B cell (primary cell): ENCODE results near the gene TNFRSF6B. TPM values are rescaled to one million over a fixed set of nuclear protein-coding genes. Genes with fewer than 3 reads are reported as not detected.
A peak's percentile ranks its signal among the peaks of the same experiment; 100 is the strongest.

ENCODE experiments used
- ATAC-seq: fragments of 200-7000 bp; cut with Tn5 transposase; one replicate; pipeline ENCODE4 v1.10.0; 2021; ENCODE audit warnings: low read depth, mild to moderate bottlenecking, moderate number of reproducible peaks, moderate library complexity
- CTCF ChIA-PET: fragments of 350-600 bp; sonication (Branson Sonifier 250); formaldehyde crosslinking; loops from one replicate; lab custom pipeline; 2021; ENCODE audit warnings: antibody characterized with exemption, inconsistent platforms; lab: Charles Lee
- POLR2A ChIA-PET: fragments of 350-600 bp; sonication (Branson Sonifier 250); formaldehyde crosslinking; loops from one replicate; lab custom pipeline; 2021; ENCODE audit warnings: antibody characterized with exemption; lab: Charles Lee
- DNase-seq: peaks from one replicate; pipeline ENCODE4 v3.0.0; 2013
- H2AFZ ChIP-seq: 2 replicates; pipeline ENCODE4 v1.6.1; 2012; ENCODE audit warnings: mild to moderate bottlenecking, low read depth, low read length; ENCODE audit not compliant: insufficient read depth, poor library complexity, severe bottlenecking
- H3K27ac ChIP-seq, 2 donors: 1 replicate in 1 of 2; 2 replicates in 1 of 2; pipeline ENCODE4 v1.5.1; 2012 to 2013; ENCODE audit warnings: low read length in 2 of 2, mild to moderate bottlenecking in 2 of 2, moderate library complexity in 1 of 2
- H3K27me3 ChIP-seq, 4 experiments: fragments of 200-600 bp in 1 of 4; sonication (generic) in 1 of 4; replicated peaks in 1 of 4; 1 replicate in 2 of 4; 2 replicates in 2 of 4; pipeline versions ENCODE4 v1.6.1 to v1.7.0; 2013 to 2016; ENCODE audit warnings: low read length in 3 of 4, mild to moderate bottlenecking in 2 of 4, mixed read lengths in 1 of 4, moderate library complexity in 1 of 4; ENCODE audit not compliant: insufficient read depth in 4 of 4, control insufficient read depth in 3 of 4; ENCODE audit errors: control extremely low read depth in 1 of 4
- H3K36me3 ChIP-seq, 2 experiments: replicated peaks in 1 of 2; 1 replicate in 1 of 2; 2 replicates in 1 of 2; pipeline versions ENCODE4 v1.6.1 to v1.7.1; 2013; ENCODE audit warnings: low read length in 1 of 2; ENCODE audit not compliant: insufficient read depth in 2 of 2, control insufficient read depth in 1 of 2; ENCODE audit errors: control extremely low read depth in 1 of 2, extremely low read depth in 1 of 2
- H3K4me1 ChIP-seq, 2 donors: fragments of 200-600 bp in 1 of 2; sonication (generic) in 1 of 2; 1 replicate in 1 of 2; 2 replicates in 1 of 2; pipeline versions ENCODE4 v1.5.1 to v1.6.1; 2013 to 2017; ENCODE audit warnings: low read length in 2 of 2; ENCODE audit not compliant: control insufficient read depth in 2 of 2, insufficient read depth in 2 of 2
- H3K4me2 ChIP-seq: replicated peaks from 2 replicates; pipeline ENCODE3; 2012; ENCODE audit warnings: mild to moderate bottlenecking, low read depth, low read length; ENCODE audit not compliant: poor library complexity, severe bottlenecking
- H3K4me3 ChIP-seq, 5 experiments: fragments of 200-600 bp in 1 of 5; sonication (generic) in 1 of 5; 1 replicate in 3 of 5; 2 replicates in 2 of 5; pipeline versions ENCODE4 v1.5.1 to v1.7.0; 2011 to 2016; ENCODE audit warnings: low read length in 4 of 5, mild to moderate bottlenecking in 4 of 5, low read depth in 2 of 5, control low read depth in 1 of 5, moderate library complexity in 1 of 5; ENCODE audit not compliant: insufficient read depth in 1 of 5; ENCODE audit errors: control extremely low read depth in 1 of 5, extremely low read depth in 1 of 5
- H3K79me2 ChIP-seq: fragments of 200-600 bp; sonication (generic); one replicate; pipeline ENCODE4 v1.6.0; 2016; ENCODE audit warnings: low read length; ENCODE audit not compliant: control insufficient read depth, insufficient read depth
- H3K9ac ChIP-seq: fragments of 200-600 bp; sonication (generic); 2 replicates; pipeline ENCODE4 v1.6.1; 2017; ENCODE audit warnings: mild to moderate bottlenecking, low read length, moderate library complexity
- H3K9me3 ChIP-seq, 3 donors: one replicate each; pipeline versions ENCODE4 v1.6.1 to v1.7.1; 2013; ENCODE audit warnings: low read length in 2 of 3; ENCODE audit not compliant: control insufficient read depth in 2 of 3, insufficient read depth in 1 of 3; ENCODE audit errors: control extremely low read depth in 1 of 3
- H4K20me1 ChIP-seq: 2 replicates; pipeline ENCODE4 v1.6.0; 2012; ENCODE audit warnings: mild to moderate bottlenecking, low read length; ENCODE audit not compliant: insufficient read depth, control insufficient read depth, poor library complexity, severe bottlenecking
- H3K27ac Mint-ChIP-seq: one replicate; pipeline ENCODE4 v1.8.0; 2021; ENCODE audit warnings: mixed read lengths
- H3K27me3 Mint-ChIP-seq: one replicate; pipeline ENCODE4 v1.8.0; 2021; ENCODE audit warnings: mixed read lengths
- H3K4me1 Mint-ChIP-seq: one replicate; pipeline ENCODE4 v1.8.0; 2021; ENCODE audit warnings: mixed read lengths
- H3K4me3 Mint-ChIP-seq: one replicate; pipeline ENCODE4 v1.8.0; 2021; ENCODE audit warnings: mixed read lengths
- H3K9me3 Mint-ChIP-seq: one replicate; pipeline ENCODE4 v1.8.0; 2022; ENCODE audit warnings: mixed read lengths; ENCODE audit not compliant: insufficient read depth
- EZH2 ChIP-seq: IDR thresholded peaks from 2 replicates; pipeline ENCODE4 v1.6.1; 2012; ENCODE audit warnings: borderline replicate concordance, low read depth, mild to moderate bottlenecking, moderate library complexity, low read length; ENCODE audit not compliant: insufficient read depth, poor library complexity, severe bottlenecking
- WGBS: methylation state at CpG from one replicate; pipeline ENCODE4 v1.1.5; 2013; ENCODE audit warnings: missing lambda C conversion rate; ENCODE audit not compliant: insufficient coverage; 5-methylcytosine and 5-hydroxymethylcytosine counted together
- intact Hi-C: fragments of 100-400 bp; cut with micrococcal nuclease; formaldehyde crosslinking; loops from one replicate; pipeline ENCODE4 v1.10.0; 2022
- polyA plus RNA-seq: library from polyadenylated mRNA; depleted of rRNA; stranded (reverse); fragments of >200 nt; gene quantifications from 2 replicates; pipeline ENCODE4 v1.2.3, GENCODE V29; 2012
- total RNA-seq, 2 donors: library from RNA; stranded (reverse); fragments of 120-200 nt in 1 of 2; gene quantifications; 1 replicate in 1 of 2; 2 replicates in 1 of 2; pipeline versions ENCODE4 v1.2.3 to v1.2.4, GENCODE V29; 2013 to 2022
- TF ChIP-seq, protein P1 (sequence below): fragments of 200-600 bp; IDR thresholded peaks from one replicate; pipeline ENCODE4 v1.8.0; 2022; ENCODE audit warnings: antibody characterized with exemption, mild to moderate bottlenecking

The TNFRSF6B gene
- total and polyA plus RNA-seq, 2 donors (not counting 1 experiment from before 2014, with no cell fraction given), result 6.7 TPM; not detected in 1

DNA sequence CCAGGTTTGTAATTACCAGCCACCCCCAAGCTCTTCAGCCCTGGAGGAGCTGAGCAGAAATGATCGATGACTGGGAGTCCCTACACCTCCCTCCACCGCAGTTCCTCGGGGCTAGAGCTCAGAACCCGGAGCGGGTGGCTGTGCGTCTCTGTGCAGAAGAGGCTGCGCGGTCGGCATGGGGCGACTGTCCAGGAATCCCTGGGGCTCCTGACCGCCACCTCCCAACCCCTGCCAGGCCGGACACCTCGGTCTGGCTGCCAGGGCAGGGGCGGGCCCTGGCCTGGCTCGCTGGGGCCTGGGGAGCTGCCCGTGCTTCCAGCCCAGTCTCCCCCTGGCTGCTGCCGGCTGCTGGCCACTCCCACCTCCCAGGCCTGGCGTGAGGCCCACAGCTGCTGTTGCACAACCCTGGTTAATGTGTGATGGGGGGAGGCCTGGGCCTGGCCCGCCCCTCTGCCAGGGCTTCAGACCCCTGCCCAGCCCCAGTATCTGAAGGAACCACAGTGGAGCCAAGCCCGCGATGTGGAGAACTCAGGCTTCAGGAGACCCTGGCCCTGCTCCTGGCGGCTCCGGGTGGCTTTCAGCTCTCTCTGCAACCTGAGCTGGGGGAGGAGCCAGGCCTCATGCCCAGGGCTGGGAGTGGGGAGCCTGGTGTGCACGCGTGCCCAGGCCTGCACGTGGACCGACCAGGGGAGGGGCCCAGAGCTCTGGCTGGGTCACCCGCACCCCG, 44.3 kb downstream of the TNFRSF6B start:
- TF ChIP-seq, protein P1, sequence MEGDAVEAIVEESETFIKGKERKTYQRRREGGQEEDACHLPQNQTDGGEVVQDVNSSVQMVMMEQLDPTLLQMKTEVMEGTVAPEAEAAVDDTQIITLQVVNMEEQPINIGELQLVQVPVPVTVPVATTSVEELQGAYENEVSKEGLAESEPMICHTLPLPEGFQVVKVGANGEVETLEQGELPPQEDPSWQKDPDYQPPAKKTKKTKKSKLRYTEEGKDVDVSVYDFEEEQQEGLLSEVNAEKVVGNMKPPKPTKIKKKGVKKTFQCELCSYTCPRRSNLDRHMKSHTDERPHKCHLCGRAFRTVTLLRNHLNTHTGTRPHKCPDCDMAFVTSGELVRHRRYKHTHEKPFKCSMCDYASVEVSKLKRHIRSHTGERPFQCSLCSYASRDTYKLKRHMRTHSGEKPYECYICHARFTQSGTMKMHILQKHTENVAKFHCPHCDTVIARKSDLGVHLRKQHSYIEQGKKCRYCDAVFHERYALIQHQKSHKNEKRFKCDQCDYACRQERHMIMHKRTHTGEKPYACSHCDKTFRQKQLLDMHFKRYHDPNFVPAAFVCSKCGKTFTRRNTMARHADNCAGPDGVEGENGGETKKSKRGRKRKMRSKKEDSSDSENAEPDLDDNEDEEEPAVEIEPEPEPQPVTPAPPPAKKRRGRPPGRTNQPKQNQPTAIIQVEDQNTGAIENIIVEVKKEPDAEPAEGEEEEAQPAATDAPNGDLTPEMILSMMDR, result no peak
- TF ChIP-seq EZH2, result no peak
- 18% methylated on average over 22 of the region's 29 CpGs for WGBS
- H3K27ac ChIP-seq, result no peak overlapping the region
- ATAC-seq (no peak), DNase-seq (peak; percentile 45)
- peak overlapping the region; percentile 95 for H3K4me2 ChIP-seq
- peak overlapping the region; percentile 23 to 64 (median 50) for H3K4me3 ChIP-seq
- POLR2A ChIA-PET, result interaction anchor here (0.9 kb wide), 2 partner anchors 38 to 115 kb away, joined by 3 read pairs; no protein-coding TSS in a partner anchor
- peaks cover 14% of the 10 kb centered on the region for H3K4me1 Mint-ChIP-seq
- no peaks in the 10 kb centered on the region for H3K27me3 Mint-ChIP-seq
- no peaks in the 10 kb centered on the region for H3K27me3 ChIP-seq
- peaks cover 0 to 4% of the 10 kb centered on the region in 2 experiments for H3K36me3 ChIP-seq
- CTCF ChIA-PET, result interaction anchor here (0.9 kb wide), 1 partner anchor 33 kb away, joined by 3 read pairs; the partner anchor contains the start of genes ARFRP1 and ZGPAT
- no peak overlapping the region for H3K27ac Mint-ChIP-seq
- H3K9me3 ChIP-seq, result no peaks in the 10 kb centered on the region
- peak overlapping the region; percentile 68 for H3K4me3 Mint-ChIP-seq
- H3K9ac ChIP-seq, result peak overlapping the region; percentile 68
- H2AFZ ChIP-seq, result peak overlapping the region; percentile 70
- H4K20me1 ChIP-seq, result peaks cover 17% of the 10 kb centered on the region
- peaks cover 34 to 42% of the 10 kb centered on the region in 2 donors for H3K4me1 ChIP-seq
- H3K9me3 Mint-ChIP-seq, result no peaks in the 10 kb centered on the region
- intact Hi-C loops, result no loop called here
- H3K79me2 ChIP-seq, result peaks cover 3% of the 10 kb centered on the region

DNA sequence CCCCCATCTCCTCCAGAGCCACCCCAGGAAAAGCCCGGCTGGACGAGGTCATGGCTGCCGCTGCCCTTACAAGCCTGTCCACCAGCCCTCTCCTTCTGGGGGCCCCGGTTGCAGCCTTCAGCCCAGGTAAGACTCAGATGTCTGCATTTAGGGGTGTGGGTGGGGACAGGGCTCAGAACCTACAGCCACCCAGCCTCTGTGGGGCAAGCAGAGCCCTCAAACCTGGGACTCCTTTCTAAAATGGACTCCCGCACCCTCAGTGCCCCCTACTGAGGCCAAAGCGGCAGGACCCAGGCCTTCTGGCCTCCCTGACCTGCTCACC, 44.9 kb downstream of the TNFRSF6B start:
- 100% methylated on average over 2 of the region's 6 CpGs for WGBS
- Histone ChIP-seq H2AFZ (no peak overlapping the region), H3K9ac (no peak overlapping the region), H3K9me3 (no peaks in the 10 kb centered on the region), H3K36me3 (peaks cover 0 to 4% of the 10 kb centered on the region in 2 experiments), H3K27ac (no peak overlapping the region), H3K4me1 (peaks cover 28 to 36% of the 10 kb centered on the region in 2 donors), H4K20me1 (peaks cover 17% of the 10 kb centered on the region), H3K79me2 (no peaks in the 10 kb centered on the region), H3K27me3 (no peaks in the 10 kb centered on the region), H3K4me2 (peak overlapping the region; percentile 95), H3K4me3 (no peak overlapping the region)
- H3K9me3 Mint-ChIP-seq, result no peaks in the 10 kb centered on the region
- no peak overlapping the region for H3K27ac Mint-ChIP-seq
- intact Hi-C loops, result no loop called here
- TF ChIP-seq, protein P1, result no peak
- TF ChIP-seq EZH2, result no peak
- POLR2A ChIA-PET, result interaction anchor here (0.9 kb wide), 2 partner anchors 39 to 116 kb away, joined by 3 read pairs; no protein-coding TSS in a partner anchor
- DNase-seq (no peak), ATAC-seq (no peak)
- peaks cover 9% of the 10 kb centered on the region for H3K4me1 Mint-ChIP-seq
- CTCF ChIA-PET, result interaction anchor here (0.9 kb wide), 1 partner anchor 33 kb away, joined by 3 read pairs; the partner anchor contains the start of genes ARFRP1 and ZGPAT
- peak overlapping the region; percentile 49 for H3K4me3 Mint-ChIP-seq
- H3K27me3 Mint-ChIP-seq, result no peaks in the 10 kb centered on the region
